GM04504 (cell line): ENCODE measurements around the gene RCL1.

Experiments
- DNase-seq: peaks from one replicate; pipeline ENCODE4 v3.0.0-alpha.2; 2012; ENCODE audit warnings: low read depth

RCL1 gene

DNA sequence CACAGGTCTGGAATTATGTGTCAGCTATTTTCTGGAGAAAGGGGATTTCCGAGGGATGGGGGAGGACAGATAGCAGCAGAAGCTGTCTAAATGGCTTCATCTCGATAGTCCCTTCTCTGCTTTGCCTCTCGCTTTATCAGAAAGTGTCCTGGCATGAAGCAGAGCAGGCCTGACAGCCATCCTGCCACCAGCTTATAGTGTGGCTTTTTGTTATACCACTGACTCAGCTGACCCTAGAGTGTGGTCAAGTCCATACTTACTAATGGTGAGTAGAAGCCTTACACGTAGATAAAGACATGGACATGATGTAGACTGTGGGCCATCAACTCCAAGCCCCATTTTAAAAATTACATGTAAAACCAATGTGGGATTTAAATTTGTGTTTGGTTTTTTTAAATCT is 50.0 kb downstream of the RCL1 start:
- no peak for DNase-seq

DNA sequence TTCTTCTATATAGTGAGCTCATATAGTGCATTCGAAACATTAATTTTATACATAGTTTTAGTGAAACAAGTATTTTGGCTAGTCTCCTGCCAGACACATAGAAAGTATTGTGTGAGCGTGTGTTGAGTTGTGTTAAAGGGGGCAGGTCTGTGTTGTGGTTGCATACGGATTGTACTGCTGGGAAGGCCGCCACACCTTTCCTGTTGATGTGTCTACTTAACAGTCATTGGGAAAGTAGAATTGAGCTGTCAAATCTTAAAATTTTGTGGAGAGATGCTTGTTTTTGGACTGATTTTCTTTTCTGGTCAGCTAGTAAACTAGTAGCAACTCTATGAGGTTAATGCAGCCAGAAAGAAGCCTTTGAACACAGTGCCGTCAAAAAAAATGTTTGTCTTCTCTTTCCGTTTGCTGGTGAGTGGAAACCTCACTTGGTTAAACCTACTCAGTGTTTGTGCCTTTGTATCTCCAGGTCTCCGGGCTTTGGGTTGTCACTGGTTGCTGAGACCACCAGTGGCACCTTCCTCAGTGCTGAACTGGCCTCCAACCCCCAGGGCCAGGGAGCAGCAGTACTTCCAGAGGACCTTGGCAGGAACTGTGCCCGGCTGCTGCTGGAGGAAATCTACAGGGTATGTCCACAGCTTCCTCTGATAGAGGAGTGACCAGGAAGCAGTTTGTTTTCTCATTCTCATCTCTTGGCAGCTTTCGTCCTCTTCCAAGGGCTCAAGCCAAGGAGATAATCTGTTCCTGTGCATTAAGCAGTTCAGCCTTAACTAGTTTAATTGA is 51.5 kb downstream of the RCL1 start:
- DNase-seq, result no peak

DNA sequence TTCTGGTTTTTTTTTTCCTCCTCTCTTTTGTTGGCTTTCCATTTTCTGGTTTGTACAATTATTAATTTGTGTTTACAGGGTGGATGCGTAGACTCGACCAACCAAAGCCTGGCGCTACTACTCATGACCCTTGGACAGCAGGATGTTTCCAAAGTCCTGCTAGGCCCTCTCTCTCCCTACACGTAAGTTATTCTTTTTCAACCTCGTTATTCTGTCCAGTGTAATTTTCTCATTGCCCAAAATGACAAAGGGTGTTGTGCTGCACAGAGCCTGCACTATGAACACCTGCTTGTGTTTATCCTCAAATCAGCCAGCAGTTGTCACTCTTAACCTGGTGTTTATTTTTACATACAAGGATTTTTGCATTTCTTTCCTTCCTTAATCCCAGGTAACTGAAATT is 56.6 kb downstream of the RCL1 start:
- DNase-seq, result no peak

DNA sequence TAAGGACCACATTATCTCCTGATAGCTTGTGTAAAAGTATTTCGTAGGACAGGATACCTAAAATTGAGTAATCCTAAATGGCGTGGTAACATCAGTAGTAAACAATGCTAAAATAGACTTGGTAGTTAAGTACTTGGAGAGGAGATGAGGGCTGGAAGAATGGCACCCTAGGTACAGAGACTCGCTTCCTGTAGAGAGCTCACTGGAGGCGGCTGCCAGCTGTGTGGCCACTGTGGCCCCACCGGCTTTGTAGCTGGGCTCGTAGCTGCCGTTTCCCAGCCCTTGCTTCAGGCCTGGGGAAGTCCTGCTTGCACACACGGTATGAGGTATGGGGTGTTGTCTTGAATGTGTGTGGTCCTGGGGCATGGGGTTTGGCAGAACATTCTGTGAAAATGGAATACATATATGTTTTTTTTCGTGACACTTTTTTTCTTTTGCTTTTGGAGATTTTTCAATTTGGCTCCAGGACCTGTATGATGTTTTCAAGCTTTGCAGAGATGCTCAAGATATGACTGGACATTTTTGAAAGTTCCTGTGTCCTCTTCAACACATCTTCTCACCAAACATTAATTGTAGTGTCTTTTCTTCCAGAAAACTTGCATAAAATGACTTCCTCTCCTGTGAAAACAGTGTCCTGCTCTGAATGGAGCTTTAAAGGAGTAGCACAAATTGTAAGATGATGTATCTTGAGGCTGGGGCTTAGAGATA is 58.0 kb downstream of the RCL1 start:
- DNase-seq, result no peak

DNA sequence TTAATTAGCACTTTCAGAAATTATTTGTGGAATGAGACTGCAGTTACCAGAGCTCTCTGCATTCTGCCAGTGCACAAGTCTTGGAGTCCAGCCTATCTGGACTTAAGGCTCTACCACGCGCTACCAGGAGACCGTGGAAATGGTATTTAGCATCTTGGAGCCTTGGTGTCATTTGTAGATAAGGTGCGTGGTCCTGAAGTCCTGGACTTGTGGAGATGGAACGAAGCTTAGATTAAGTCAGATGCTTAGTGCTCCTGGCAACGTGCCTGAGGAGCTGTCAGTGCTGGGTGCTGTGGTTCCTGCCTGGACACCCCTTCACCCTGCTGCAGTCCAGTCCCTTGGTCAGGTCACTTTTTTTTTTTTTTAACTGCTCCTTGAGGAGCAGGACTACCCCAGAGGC is 59.7 kb downstream of the RCL1 start:
- DNase-seq, result no peak

DNA sequence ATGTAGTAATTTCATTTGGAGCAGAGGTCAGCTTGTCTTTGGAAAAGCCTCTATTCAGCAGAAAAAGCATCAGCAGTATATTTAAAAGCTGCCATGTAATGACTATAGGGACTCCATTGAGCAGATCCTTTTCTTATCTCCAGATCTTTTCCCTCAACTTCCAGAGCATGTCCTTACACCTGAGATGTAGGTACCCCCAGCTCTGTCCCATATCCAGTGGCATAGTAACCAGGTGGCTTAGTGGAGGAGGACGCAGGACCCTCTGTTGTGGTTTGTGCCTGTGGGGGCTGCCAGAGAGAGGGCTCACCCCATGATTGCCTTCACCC is 61.5 kb downstream of the RCL1 start:
- no peak for DNase-seq

DNA sequence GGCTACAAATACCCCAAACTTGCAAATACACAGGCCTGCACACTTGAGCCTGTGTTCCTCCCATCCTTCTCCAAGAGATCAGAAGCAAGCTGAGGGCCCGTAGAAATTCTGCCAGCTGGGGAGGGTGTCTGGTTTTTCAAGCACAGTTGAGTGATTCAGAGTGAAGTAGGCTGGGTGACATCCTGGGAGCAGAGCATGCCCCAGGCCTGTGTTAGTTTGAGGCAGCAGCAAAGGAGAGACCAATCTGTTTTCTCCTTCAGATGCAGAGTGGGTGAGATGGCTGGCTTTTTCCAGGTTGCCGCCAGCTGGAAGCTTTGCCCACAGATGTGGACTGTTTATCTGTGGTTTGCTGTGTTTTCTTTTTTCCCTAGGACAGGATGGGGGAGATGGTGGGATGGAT is 63.1 kb downstream of the RCL1 start:
- DNase-seq, result no peak

DNA sequence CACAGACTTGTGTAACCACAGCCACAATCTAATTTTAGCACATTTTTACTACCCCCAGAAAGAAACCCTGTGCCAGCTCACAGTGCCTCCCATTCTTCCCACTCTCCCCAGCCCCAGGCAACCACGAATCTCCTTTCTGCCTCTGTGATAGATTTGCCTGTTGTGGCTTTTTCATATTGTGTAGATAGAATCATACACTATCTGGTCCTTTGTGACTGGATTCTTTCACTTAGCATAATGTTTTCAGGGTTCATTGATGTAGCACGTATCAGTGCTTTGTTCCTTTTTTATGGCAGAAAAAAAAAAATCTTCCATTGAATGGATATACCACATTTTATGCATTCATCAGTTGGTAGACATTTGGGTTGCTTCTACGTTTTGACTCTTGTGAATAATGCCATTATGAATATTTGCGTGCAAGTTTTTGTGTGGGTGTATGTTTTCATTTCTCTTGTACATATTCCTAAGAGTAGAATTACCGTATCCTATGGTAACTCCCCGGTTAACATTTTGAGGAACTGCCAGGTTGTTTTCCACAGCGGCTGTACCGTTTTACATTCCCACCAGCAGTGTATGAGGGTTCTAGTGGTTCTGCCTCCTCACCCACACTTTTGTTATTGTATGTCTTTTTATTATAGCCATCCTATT is 64.5 kb downstream of the RCL1 start:
- DNase-seq, result no peak

DNA sequence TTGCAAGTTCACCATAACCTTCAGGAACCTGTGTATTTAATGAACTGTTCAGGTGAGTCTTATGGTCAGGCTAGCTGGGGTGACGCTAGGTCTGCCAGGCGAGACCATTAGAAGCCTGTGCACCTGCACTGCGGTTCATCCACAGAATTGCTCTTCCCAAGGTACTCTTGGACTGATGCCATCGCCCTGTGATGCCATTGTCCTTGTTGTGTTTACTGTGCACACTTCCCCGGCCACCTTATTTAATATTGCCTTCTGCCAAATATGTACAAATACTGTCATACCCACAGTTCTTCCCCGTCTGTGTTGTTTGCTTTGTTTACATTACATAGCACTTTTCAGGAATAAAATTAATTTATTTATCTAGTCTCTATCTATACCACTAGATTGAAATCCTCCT is 66.3 kb downstream of the RCL1 start:
- no peak for DNase-seq

DNA sequence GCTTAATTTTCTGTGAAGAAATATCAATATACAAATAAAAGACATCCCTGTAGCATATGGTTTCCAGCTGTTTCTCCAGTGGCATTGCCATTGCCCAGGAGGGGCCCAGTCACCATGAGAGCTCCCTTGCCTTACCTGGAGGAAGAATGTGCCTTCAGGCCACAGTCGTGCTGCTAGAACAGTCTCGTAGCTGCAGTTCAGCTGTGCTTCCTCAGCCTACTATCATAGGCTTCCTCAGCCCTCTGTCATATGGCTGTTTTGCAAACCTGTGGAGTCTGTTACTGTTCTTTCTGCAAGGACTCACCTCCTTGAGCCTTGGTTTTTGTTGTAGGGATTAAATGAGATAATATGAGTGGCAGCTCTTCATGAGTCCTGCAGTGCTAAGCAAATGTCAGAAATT is 67.6 kb downstream of the RCL1 start:
- no peak for DNase-seq

DNA sequence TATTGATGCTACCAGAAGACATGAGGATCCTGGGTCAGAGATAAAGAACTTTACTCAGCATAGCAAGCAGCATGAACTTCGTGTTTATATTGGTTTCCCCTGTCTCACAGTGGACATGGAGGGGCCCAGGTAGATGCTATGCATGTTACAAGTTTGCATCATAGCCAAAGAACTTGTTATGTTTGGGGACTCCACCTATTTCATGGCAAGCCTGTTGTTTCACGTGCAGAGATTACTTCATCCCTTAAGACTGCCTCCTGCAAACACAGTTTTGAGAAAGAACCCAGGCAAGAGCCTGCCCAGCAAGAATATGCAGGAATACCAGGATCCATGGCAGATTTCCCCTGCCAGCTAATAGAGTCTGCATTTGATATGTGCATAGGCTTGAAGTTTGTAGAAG is 68.4 kb downstream of the RCL1 start:
- no peak for DNase-seq

- no peak for DNase-seq
Measured at GRCh38 chr9:4861736-4862451, 69.2 kb downstream of the RCL1 start.

DNA sequence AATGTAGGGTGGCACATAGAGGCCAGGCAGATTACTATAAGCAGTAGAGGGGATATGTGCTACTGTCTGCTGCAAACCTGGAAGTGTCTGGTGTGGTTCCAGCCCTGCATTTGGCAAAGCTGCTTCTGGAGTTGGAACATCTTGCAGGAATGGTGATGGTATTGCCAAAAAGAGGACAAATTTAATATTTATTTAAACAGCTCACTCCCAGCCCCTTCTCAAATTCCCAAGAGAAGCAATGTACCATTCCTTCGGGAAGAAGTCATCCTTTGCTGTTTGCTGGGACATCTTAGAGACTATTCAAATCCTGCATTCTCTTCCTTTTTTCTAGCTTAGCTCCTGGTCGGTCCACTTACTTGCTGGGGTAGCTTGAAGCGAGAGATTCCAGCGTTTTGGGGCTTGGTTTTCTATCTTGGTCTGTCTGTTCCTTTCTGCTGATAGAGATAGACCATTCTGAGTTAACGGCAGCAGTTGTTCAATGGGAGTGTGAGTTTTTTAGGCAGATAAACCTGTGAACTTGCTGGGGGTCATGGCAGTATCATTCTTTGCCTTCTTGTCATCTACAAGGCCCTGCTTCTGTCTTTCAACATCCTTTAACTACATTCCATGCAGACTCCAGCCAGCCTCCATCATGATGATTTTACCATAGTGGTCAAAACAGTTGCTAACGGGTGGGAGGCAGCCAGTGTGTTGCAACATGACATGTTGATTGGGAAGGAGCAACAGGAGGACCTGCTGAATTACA is 69.9 kb downstream of the RCL1 start:
- no peak for DNase-seq

DNA sequence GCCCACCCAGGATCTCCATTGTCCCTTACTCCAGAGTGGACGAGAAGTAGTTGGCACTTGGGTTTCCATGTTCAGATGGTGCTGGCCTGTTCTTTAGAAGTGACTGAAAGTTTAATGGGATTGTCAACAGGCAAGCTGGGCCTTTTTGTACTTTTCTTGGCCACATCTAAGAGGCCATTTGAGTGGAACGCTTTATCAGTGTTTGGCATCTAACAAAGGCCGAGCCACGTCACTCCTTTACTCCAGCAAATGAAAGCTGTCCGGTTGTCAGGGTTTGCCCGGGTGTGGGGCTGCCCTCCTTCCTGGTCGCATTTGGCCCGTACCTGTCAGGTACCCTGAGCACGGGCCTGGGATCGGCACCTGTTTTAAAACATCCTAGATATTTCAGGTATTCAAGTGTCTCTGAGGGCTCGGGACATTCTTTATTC is 71.5 kb downstream of the RCL1 start:
- DNase-seq, result no peak

GRCh38 chr9:4864698-4865097 is 72.0 kb downstream of the RCL1 start:
- no peak for DNase-seq

GRCh38 chr9:4865681-4866080 is 72.9 kb downstream of the RCL1 start:
- no peak for DNase-seq

DNA sequence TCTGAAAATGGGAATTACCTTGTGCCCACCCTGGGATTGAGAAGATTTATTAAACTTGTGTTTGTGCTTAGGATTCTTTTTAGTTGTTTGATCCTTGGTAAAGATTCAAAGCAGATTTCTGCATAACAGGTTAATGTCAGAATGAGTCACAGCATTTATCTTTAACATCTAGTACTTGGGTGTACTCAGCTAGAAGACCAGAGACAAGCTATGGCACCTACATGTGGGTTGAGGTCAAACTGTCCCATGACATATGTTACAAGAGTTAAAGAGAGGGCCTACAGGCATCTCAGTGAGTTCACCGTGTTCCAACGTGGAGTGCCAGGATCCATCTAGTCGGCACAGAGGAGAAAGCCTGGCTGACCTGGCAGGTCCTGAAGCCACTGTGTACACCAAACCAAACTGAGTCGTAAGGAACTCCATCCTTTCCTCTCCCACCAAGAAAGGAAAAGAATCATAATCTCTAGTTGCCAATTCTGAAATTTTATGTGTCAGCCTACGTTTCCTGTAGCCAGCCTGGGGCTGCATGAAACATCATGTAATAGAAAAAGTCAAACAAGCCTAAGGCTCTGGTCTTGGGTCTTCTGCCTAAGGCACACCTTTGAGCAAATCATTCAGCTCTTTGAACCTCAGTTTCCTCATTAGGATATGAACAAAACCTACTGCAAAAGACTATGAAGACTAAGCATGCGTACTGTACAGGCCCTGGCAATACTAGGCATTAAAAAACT is 73.7 kb downstream of the RCL1 start:
- no peak for DNase-seq

- DNase-seq, result no peak
Measured at GRCh38 chr9:4873066-4873465, 80.3 kb downstream of the RCL1 start.

- no peak for DNase-seq
Measured at GRCh38 chr9:4875559-4875958, 82.8 kb downstream of the RCL1 start.

- DNase-seq, result no peak
Measured at GRCh38 chr9:4879115-4879558, 86.4 kb downstream of the RCL1 start.

- DNase-seq, result no peak
Measured at GRCh38 chr9:4883326-4883873, 90.7 kb downstream of the RCL1 start.
